HEK293T (cell line): ENCODE data around the gene CETN3.

Source experiments
- BHLHE40 ChIP-seq: fragments of 450-650 bp; IDR thresholded peaks from 2 replicates; pipeline ENCODE4 v1.6.1; 2016; ENCODE audit warnings: mild to moderate bottlenecking, moderate library complexity, borderline replicate concordance
- FOXK2 ChIP-seq: fragments of 450-650 bp; IDR thresholded peaks from 2 replicates; pipeline ENCODE4 v1.6.1; 2016; ENCODE audit warnings: mild to moderate bottlenecking
- FOXM1 ChIP-seq: fragments of 450-650 bp; IDR thresholded peaks from 2 replicates; pipeline ENCODE4 v1.6.1; 2017; ENCODE audit warnings: mild to moderate bottlenecking, borderline replicate concordance
- SP1 ChIP-seq: fragments of 450-650 bp; IDR thresholded peaks from 2 replicates; pipeline ENCODE4 v1.6.1; 2017

DNA sequence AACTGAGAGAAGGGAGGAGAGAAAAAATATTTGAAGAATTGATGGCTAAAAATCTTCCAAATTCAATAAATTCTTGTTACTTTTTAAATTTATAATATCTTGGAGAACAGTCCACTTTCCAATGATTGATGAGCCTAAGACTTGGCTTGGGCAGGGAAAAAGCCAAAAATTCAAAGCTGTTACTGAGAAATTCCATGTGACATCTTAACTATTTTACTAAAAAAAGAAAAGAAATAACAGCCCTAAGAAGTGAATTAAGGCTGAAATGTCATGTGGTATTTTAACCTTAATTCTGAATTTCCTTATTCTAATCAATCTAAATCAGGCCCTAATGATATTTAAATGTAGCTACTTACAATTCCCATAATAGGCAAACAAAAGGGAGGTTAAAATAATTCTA, 53.4 kb downstream of the CETN3 start:
- TF ChIP-seq FOXM1, result no peak
- no peak for TF ChIP-seq FOXK2
- no peak for TF ChIP-seq BHLHE40
- TF ChIP-seq SP1, result no peak
